C4-2B (cell line): ENCODE measurements around the gene COMT.

Experiments
- H3K27ac ChIP-seq: fragments of 450-650 bp; 2 replicates; pipeline ENCODE4 v1.5.1; 2017
- CTCF ChIP-seq: fragments of 450-650 bp; conservative IDR thresholded peaks from 2 replicates; pipeline ENCODE4 v1.5.1; 2017; ENCODE audit warnings: mild to moderate bottlenecking
- ZFX ChIP-seq: fragments of 450-650 bp; IDR thresholded peaks from 2 replicates; pipeline ENCODE4 v1.6.1; 2017

The COMT gene

GRCh38 chr22:19991645-19992451 is 50.3 kb downstream of the COMT start:
- H3K27ac ChIP-seq = no peak overlapping the region
- TF ChIP-seq ZFX (no peak), CTCF (no peak)

- H3K27ac ChIP-seq = no peak overlapping the region
- TF ChIP-seq CTCF (no peak), ZFX (no peak)
Measured at GRCh38 chr22:19992481-19992911, 50.9 kb downstream of the COMT start.

DNA sequence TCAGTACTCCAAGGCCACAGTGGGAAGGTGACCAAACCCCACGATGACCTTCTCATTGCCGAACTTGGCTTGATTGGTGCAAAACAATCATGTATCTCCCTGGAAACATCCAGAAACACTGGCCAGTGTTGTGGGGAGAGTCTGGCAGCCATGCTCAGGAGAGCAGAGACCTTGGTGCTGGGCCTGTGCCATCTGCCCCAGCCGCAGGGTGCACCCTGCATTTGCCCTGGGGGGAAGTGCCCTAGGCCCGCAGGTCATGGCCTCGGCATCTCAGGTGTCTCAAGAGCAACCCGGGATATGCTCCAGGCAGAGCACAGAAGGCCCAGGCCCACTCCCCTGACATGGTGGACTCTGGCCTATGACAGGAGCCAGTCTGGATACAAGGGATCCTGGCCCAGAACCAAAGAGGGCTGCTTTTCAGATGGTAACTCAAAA is 51.4 kb downstream of the COMT start:
- TF ChIP-seq ZFX (no peak), CTCF (no peak)
- no peak overlapping the region for H3K27ac ChIP-seq

GRCh38 chr22:19993926-19994325 is 52.4 kb downstream of the COMT start:
- H3K27ac ChIP-seq = no peak overlapping the region
- TF ChIP-seq ZFX (no peak), CTCF (no peak)

DNA sequence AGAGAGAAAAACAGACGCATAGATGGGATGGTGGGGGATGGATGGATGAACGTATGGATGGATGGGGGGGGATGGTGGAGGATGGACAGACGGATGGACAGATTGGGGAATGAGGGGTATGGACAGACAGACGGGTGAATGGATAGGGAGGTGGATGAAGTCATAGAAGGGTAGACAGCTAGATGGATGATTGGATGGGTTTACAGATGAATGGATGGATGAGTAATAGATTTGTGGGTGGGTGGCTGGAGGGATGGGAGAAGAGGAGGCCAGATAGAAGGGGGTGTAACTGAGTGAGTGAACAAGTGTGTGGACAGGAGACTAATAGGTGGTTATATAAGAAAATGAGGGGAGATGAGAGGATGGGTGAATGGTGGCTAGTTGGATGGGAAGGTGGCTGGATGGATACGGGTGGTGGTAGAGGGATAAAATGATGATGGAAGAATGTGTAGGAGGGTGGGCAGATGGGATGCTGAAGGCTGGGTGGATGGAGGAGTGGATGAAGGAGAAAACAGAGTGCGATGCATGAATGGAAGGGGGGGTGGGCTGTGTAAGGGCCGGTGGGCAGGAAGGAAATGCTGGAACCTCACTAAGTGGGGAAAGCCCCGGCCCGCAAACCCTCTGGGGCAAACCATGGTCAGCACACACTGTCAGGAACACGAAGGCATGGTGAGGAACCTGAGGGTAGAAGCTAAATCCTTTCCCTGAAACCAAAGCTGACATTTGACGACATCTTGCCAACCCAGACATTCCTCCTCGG is 53.5 kb downstream of the COMT start:
- no peak overlapping the region for H3K27ac ChIP-seq

DNA sequence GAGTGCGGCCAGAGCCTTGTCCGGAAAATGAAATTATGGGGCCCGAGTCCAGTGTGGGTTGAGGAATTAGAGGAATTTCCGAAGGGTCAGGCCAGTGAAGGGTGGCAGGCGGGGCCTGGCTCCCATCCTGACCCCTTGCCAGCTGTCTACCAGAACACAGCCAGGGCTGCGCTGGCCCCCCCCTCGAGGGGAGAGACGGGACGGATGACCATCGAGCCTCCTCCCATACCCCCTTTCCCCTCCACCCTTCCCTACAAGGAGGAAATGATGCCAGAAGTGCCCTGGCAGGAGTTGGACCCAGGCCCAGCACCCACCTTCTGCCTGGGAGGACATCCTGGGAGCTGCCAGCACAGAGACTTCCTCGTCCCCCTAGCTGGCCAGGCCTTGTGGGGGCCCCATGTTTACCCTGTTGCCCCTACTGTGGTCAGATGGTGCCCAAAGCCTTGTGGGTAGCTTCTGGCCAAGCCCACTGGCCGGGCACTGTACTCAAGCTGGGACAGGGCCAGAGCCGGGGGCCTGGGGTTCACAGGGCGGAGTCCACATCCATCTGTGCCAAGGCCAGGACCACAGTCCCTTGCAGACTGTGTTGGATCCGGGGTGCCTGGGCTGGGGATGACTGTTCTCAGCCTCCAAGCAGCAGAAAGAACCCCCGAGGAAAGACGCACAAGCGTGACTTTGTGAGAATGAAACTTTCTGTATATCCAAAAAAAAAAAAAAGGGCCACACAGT is 54.2 kb downstream of the COMT start:
- TF ChIP-seq CTCF = no peak
- no peak for TF ChIP-seq ZFX
- H3K27ac ChIP-seq = no peak overlapping the region

More for the DNA sequence above, 53.5 kb downstream of the COMT start:
- TF ChIP-seq CTCF (no peak), ZFX (no peak)
